Measurements from ENCODE around the gene PGM2L1.

GRCh38 chr11:74341921-74342320, 56.3 kb downstream of the PGM2L1 start:
- no peak for TF ChIP-seq EZH2 (IDR thresholded peaks at IDR 0.05; ENCODE audit: low read depth)
- TF ChIP-seq, protein P1, sequence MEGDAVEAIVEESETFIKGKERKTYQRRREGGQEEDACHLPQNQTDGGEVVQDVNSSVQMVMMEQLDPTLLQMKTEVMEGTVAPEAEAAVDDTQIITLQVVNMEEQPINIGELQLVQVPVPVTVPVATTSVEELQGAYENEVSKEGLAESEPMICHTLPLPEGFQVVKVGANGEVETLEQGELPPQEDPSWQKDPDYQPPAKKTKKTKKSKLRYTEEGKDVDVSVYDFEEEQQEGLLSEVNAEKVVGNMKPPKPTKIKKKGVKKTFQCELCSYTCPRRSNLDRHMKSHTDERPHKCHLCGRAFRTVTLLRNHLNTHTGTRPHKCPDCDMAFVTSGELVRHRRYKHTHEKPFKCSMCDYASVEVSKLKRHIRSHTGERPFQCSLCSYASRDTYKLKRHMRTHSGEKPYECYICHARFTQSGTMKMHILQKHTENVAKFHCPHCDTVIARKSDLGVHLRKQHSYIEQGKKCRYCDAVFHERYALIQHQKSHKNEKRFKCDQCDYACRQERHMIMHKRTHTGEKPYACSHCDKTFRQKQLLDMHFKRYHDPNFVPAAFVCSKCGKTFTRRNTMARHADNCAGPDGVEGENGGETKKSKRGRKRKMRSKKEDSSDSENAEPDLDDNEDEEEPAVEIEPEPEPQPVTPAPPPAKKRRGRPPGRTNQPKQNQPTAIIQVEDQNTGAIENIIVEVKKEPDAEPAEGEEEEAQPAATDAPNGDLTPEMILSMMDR (conservative IDR thresholded peaks at IDR 0.05) = no peak
